Measurements from ENCODE around the gene NAT16. TPM values are rescaled to one million over a fixed set of nuclear protein-coding genes. Genes with fewer than 3 reads are reported as not detected.
A peak's percentile ranks its signal among the peaks of the same experiment; 100 is the strongest.

NAT16 gene
- total and polyA plus RNA-seq, 2 of the 13 experiments (the other 11 are each of a cell fraction or from before 2014, with no cell fraction given) = 0.04 TPM; not detected in 1

DNA sequence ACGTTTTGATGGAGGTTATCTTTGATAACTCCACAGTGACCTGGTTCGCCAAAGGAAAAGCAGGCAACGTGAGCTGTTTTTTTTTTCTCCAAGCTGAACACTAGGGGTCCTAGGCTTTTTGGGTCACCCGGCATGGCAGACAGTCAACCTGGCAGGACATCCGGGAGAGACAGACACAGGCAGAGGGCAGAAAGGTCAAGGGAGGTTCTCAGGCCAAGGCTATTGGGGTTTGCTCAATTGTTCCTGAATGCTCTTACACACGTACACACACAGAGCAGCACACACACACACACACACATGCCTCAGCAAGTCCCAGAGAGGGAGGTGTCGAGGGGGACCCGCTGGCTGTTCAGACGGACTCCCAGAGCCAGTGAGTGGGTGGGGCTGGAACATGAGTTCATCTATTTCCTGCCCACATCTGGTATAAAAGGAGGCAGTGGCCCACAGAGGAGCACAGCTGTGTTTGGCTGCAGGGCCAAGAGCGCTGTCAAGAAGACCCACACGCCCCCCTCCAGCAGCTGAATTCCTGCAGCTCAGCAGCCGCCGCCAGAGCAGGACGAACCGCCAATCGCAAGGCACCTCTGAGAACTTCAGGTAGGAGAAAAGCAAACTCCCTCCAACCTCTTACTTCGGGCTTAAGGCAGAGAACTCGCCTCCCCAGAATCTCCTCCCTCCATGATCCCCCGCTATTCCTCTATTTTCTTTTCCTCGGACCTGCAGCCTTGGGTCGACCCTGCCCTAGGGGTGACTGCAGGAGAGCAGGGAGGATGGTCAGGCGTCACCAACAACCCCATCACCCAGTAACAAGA, 53.2 kb downstream of the NAT16 start, which contains the start of gene SERPINE1 (continued):
- TF ChIP-seq E2F2 (CRISPR knock-in tag; IDR thresholded peaks at IDR 0.05; ENCODE audit: borderline replicate concordance) (no peak; the same call in 1 of the 2 replicates), TOE1 (CRISPR knock-in tag; IDR thresholded peaks at IDR 0.05) (no peak), EP300 (IDR thresholded peaks at IDR 0.05; ENCODE audit: low read depth in 2 of 2, low read length in 2 of 2) (peak; percentile 71 to 80; a peak in 3 of 4 replicates), EP300 (CRISPR knock-in tag; IDR thresholded peaks at IDR 0.05; ENCODE audit: borderline replicate concordance) (peak; percentile 61), RNF2 (conservative IDR thresholded peaks at IDR 0.05; ENCODE audit: low read depth) (0 out of 2 replicates have a peak, but pooled peaks have one; percentile 15), ZBTB38 (CRISPR knock-in tag; IDR thresholded peaks at IDR 0.05) (peak; percentile 81), NFRKB (IDR thresholded peaks at IDR 0.05) (no peak), JUN (CRISPR knock-in tag; IDR thresholded peaks at IDR 0.05) (peak; percentile 58; the same call in 1 of the 2 replicates), ZNF138 (CRISPR knock-in tag; IDR thresholded peaks at IDR 0.05; ENCODE audit: low read depth) (no peak), MAFK (conservative IDR thresholded peaks at IDR 0.05 in 1 of 2, IDR thresholded peaks at IDR 0.05 in 1 of 2; ENCODE audit: low read length in 2 of 2) (no peak), HNRNPUL1 (IDR thresholded peaks at IDR 0.05; ENCODE audit: low read depth, low read length) (no peak), ZIK1 (CRISPR knock-in tag; IDR thresholded peaks at IDR 0.05; ENCODE audit: borderline replicate concordance, low read depth) (no peak), NR2C2 (CRISPR knock-in tag; IDR thresholded peaks at IDR 0.05; ENCODE audit: borderline replicate concordance) (peak; percentile 88), NR3C1 (CRISPR knock-in tag; IDR thresholded peaks at IDR 0.05) (no peak), ZNF619 (CRISPR knock-in tag; IDR thresholded peaks at IDR 0.05) (no peak), ASH2L (IDR thresholded peaks at IDR 0.05; ENCODE audit: insufficient read length, low read depth, low read length) (peak; percentile 69), HCFC1 (IDR thresholded peaks at IDR 0.05; ENCODE audit: low read depth, low read length) (no peak), ZNF687 (CRISPR knock-in tag; IDR thresholded peaks at IDR 0.05) (peak; percentile 96), SP5 (CRISPR knock-in tag; IDR thresholded peaks at IDR 0.05; ENCODE audit: borderline replicate concordance, low read depth) (peak; percentile 84), RBFOX2 (IDR thresholded peaks at IDR 0.05; ENCODE audit: low read depth, low read length) (peak; percentile 83)
- TF ChIP-seq, protein P1, sequence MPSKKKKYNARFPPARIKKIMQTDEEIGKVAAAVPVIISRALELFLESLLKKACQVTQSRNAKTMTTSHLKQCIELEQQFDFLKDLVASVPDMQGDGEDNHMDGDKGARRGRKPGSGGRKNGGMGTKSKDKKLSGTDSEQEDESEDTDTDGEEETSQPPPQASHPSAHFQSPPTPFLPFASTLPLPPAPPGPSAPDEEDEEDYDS (CRISPR knock-in tag; IDR thresholded peaks at IDR 0.05) = peak; percentile 97
- TF ChIP-seq, protein P2, sequence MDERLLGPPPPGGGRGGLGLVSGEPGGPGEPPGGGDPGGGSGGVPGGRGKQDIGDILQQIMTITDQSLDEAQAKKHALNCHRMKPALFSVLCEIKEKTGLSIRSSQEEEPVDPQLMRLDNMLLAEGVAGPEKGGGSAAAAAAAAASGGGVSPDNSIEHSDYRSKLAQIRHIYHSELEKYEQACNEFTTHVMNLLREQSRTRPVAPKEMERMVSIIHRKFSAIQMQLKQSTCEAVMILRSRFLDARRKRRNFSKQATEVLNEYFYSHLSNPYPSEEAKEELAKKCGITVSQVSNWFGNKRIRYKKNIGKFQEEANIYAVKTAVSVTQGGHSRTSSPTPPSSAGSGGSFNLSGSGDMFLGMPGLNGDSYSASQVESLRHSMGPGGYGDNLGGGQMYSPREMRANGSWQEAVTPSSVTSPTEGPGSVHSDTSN (CRISPR knock-in tag; IDR thresholded peaks at IDR 0.05) = 0 out of 2 replicates have a peak, but pooled peaks have one; percentile 29
